Measurements from ENCODE around the gene RPS25. TPM values are rescaled to one million over a fixed set of nuclear protein-coding genes. Genes with fewer than 3 reads are reported as not detected.

The RPS25 gene
- polyA plus RNA-seq, 1 donor = 1,495 TPM

Other genes starting within 250 kb of the RPS25 start
- 68.1 TPM for gene DDX6, start 227.2 kb downstream of the RPS25 start, polyA plus RNA-seq (ENCODE audit: insufficient read length)
- not detected for gene CXCR5, start 134.5 kb downstream of the RPS25 start, polyA plus RNA-seq (ENCODE audit: insufficient read length)
- 110 TPM for gene BCL9L, start 92.4 kb downstream of the RPS25 start, polyA plus RNA-seq (ENCODE audit: insufficient read length)
- 1.2 TPM for gene UPK2, start 62.0 kb downstream of the RPS25 start, polyA plus RNA-seq (ENCODE audit: insufficient read length)
- gene FOXR1, start 46.6 kb downstream of the RPS25 start, polyA plus RNA-seq (ENCODE audit: insufficient read length) = not detected
- 21.5 TPM for gene CENATAC, start 20.2 kb downstream of the RPS25 start, polyA plus RNA-seq (ENCODE audit: insufficient read length)
- gene TRAPPC4, start 423 bp upstream of the RPS25 start, polyA plus RNA-seq (ENCODE audit: insufficient read length) = 36.3 TPM
- gene SLC37A4, start 12.5 kb upstream of the RPS25 start, polyA plus RNA-seq (ENCODE audit: insufficient read length) = 10.2 TPM
- 37.2 TPM for gene HYOU1, start 38.9 kb upstream of the RPS25 start, polyA plus RNA-seq (ENCODE audit: insufficient read length)
- gene VPS11, start 49.5 kb upstream of the RPS25 start, polyA plus RNA-seq (ENCODE audit: insufficient read length) = 29.4 TPM
- 19.7 TPM for gene HMBS, start 66.5 kb upstream of the RPS25 start, polyA plus RNA-seq (ENCODE audit: insufficient read length)
- 28.9 TPM for gene DPAGT1, start 83.5 kb upstream of the RPS25 start, polyA plus RNA-seq (ENCODE audit: insufficient read length)
- 8.0 TPM for gene C2CD2L, start 89.0 kb upstream of the RPS25 start, polyA plus RNA-seq (ENCODE audit: insufficient read length)
- 21.8 TPM for gene HINFP, start 103.2 kb upstream of the RPS25 start, polyA plus RNA-seq (ENCODE audit: insufficient read length)
- gene ABCG4, start 130.7 kb upstream of the RPS25 start, polyA plus RNA-seq (ENCODE audit: insufficient read length) = 0.34 TPM
- 14.6 TPM for gene NLRX1, start 150.4 kb upstream of the RPS25 start, polyA plus RNA-seq (ENCODE audit: insufficient read length)
- not detected for gene NHERF4, start 167.1 kb upstream of the RPS25 start, polyA plus RNA-seq (ENCODE audit: insufficient read length)
- 13.4 TPM for gene CBL, start 188.0 kb upstream of the RPS25 start, polyA plus RNA-seq (ENCODE audit: insufficient read length)